Neural progenitor cell (in vitro differentiated cells): ENCODE data around the gene REG4.

ENCODE experiments used
- CTCF ChIP-seq: fragments of 200-600 bp; sonication (generic); IDR thresholded peaks from 2 replicates; pipeline ENCODE4 v1.5.1; 2017; ENCODE audit warnings: antibody characterized with exemption, mild to moderate bottlenecking
- EZH2 ChIP-seq: fragments of 200-600 bp; sonication (generic); IDR thresholded peaks from 2 replicates; pipeline ENCODE4 v1.6.1; 2017; ENCODE audit warnings: antibody characterized with exemption, mild to moderate bottlenecking, moderate library complexity
- EZH2phosphoT487 ChIP-seq: fragments of 200-600 bp; sonication (generic); IDR thresholded peaks from 2 replicates; pipeline ENCODE4 v1.6.1; 2017; ENCODE audit warnings: antibody characterized with exemption

- TF ChIP-seq CTCF, result no peak
- no peak for TF ChIP-seq EZH2
- TF ChIP-seq EZH2phosphoT487, result no peak
These were observed 36.3 kb downstream of the REG4 start for GRCh38 chr1:119774746-119775490.
